MM.1S (cell line): ENCODE measurements around the gene ZYX.

Experiments used
- DNase-seq: peaks from one replicate; pipeline ENCODE4 v3.0.0-alpha.2; 2015
- H2AFZ ChIP-seq: fragments of 300-600 bp; sonication (generic); 2 replicates; pipeline ENCODE4 v1.6.0; 2016; ENCODE audit warnings: antibody characterized with exemption, low read length
- H3F3A ChIP-seq: fragments of 300-600 bp; sonication (generic); 2 replicates; pipeline ENCODE4 v1.6.1; 2016; ENCODE audit warnings: mild to moderate bottlenecking, antibody characterized with exemption, low read length, moderate library complexity, mixed read lengths; ENCODE audit not compliant: insufficient read depth
- H3K27ac ChIP-seq: fragments of 300-600 bp; sonication (generic); 2 replicates; pipeline ENCODE4 v1.5.1; 2016; ENCODE audit warnings: mild to moderate bottlenecking, low read length
- H3K27me3 ChIP-seq: fragments of 300-600 bp; sonication (generic); replicated peaks from 2 replicates; pipeline ENCODE4 v1.6.0; 2016; ENCODE audit warnings: low read length; ENCODE audit not compliant: insufficient read depth
- H3K36me3 ChIP-seq: fragments of 300-600 bp; sonication (generic); replicated peaks from 2 replicates; pipeline ENCODE4 v1.6.1; 2016; ENCODE audit warnings: mild to moderate bottlenecking, low read length, mixed read lengths; ENCODE audit not compliant: insufficient read depth
- H3K4me1 ChIP-seq: fragments of 300-600 bp; sonication (generic); 2 replicates; pipeline ENCODE4 v1.6.1; 2016; ENCODE audit warnings: low read length, mixed read lengths
- H3K4me2 ChIP-seq: fragments of 300-600 bp; sonication (generic); 2 replicates; pipeline ENCODE4 v1.6.0; 2016; ENCODE audit warnings: low read depth, low read length
- H3K4me3 ChIP-seq: fragments of 300-600 bp; sonication (generic); 2 replicates; pipeline ENCODE4 v1.5.1; 2016; ENCODE audit warnings: low read length, mixed read lengths
- H3K79me2 ChIP-seq: fragments of 300-600 bp; sonication (generic); 2 replicates; pipeline ENCODE4 v1.6.1; 2016; ENCODE audit warnings: mixed run types, low read length, mixed read lengths
- H3K9ac ChIP-seq: fragments of 300-600 bp; sonication (generic); 2 replicates; pipeline ENCODE4 v1.6.1; 2016; ENCODE audit warnings: low read length, mixed read lengths
- H3K9me2 ChIP-seq: fragments of 300-600 bp; sonication (generic); replicated peaks from 2 replicates; pipeline ENCODE4 v1.6.1; 2016; ENCODE audit warnings: mild to moderate bottlenecking, low read length, mixed read lengths; ENCODE audit not compliant: insufficient read depth
- H3K9me3 ChIP-seq: fragments of 300-600 bp; sonication (generic); replicated peaks from 2 replicates; pipeline ENCODE4 v1.6.1; 2016; ENCODE audit warnings: mild to moderate bottlenecking, low read length, mixed read lengths; ENCODE audit not compliant: insufficient read depth
- H4K20me1 ChIP-seq: fragments of 300-600 bp; sonication (generic); 2 replicates; pipeline ENCODE4 v1.6.1; 2016; ENCODE audit warnings: mild to moderate bottlenecking, low read length, moderate library complexity, mixed read lengths; ENCODE audit not compliant: insufficient read depth
- EZH2 ChIP-seq: fragments of 300-600 bp; sonication (generic); optimal IDR thresholded peaks from 2 replicates; pipeline ENCODE3; 2017; ENCODE audit warnings: low read depth, mild to moderate bottlenecking, antibody characterized with exemption, low read length, mixed read lengths
- EZH2phosphoT487 ChIP-seq: fragments of 300-600 bp; sonication (generic); IDR thresholded peaks from 2 replicates; pipeline ENCODE4 v1.6.1; 2018; ENCODE audit warnings: antibody characterized with exemption, low read length
- TF ChIP-seq, protein P1 (sequence below): fragments of 300-600 bp; sonication (generic); IDR thresholded peaks from 2 replicates; pipeline ENCODE4 v1.5.1; 2016; ENCODE audit warnings: antibody characterized with exemption, low read length, mixed read lengths

Gene ZYX

DNA sequence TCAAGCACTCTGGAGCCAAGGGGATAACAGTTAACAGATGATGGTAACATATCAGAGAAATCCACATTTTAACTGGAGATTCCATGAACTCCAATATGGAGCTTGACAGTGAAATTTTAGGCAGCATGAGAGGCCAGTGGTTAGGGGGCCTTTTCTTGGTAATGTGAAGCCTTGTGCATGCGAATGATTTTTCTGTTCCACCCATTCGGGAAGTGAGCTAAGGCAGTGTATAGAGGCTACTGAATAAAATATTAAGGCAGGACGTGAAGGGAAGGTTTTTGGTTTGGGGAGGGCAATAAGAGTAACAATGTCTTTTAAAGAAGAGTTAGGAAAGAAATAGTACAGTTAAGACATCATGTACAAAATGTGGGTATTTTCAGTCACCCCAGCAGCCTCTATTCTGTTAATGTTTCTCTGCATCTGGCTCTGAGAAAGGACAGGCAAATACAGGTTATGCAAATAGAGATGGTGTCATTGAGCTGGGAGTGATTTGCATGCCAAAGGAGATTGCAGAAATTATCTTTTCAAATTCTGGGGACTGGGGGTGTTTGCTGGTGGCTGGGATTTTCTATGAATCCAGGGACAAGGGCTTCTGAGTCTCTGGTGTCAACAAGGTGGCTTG is 55.3 kb downstream of the ZYX start:
- TF ChIP-seq, protein P1, sequence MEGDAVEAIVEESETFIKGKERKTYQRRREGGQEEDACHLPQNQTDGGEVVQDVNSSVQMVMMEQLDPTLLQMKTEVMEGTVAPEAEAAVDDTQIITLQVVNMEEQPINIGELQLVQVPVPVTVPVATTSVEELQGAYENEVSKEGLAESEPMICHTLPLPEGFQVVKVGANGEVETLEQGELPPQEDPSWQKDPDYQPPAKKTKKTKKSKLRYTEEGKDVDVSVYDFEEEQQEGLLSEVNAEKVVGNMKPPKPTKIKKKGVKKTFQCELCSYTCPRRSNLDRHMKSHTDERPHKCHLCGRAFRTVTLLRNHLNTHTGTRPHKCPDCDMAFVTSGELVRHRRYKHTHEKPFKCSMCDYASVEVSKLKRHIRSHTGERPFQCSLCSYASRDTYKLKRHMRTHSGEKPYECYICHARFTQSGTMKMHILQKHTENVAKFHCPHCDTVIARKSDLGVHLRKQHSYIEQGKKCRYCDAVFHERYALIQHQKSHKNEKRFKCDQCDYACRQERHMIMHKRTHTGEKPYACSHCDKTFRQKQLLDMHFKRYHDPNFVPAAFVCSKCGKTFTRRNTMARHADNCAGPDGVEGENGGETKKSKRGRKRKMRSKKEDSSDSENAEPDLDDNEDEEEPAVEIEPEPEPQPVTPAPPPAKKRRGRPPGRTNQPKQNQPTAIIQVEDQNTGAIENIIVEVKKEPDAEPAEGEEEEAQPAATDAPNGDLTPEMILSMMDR: no peak
- TF ChIP-seq EZH2 (no peak), EZH2phosphoT487 (no peak)
- Histone ChIP-seq H3K36me3 (no peaks in the 10 kb centered on the region), H3K27ac (no peak overlapping the region), H3K4me1 (no peaks in the 10 kb centered on the region), H3K9me2 (no peaks in the 10 kb centered on the region), H3K4me2 (no peak overlapping the region), H3K9ac (no peak overlapping the region), H3K27me3 (no peaks in the 10 kb centered on the region), H3K79me2 (no peaks in the 10 kb centered on the region), H4K20me1 (no peaks in the 10 kb centered on the region), H3F3A (no peaks in the 10 kb centered on the region), H2AFZ (no peak overlapping the region), H3K9me3 (no peaks in the 10 kb centered on the region), H3K4me3 (no peak overlapping the region)
- no peak for DNase-seq

DNA sequence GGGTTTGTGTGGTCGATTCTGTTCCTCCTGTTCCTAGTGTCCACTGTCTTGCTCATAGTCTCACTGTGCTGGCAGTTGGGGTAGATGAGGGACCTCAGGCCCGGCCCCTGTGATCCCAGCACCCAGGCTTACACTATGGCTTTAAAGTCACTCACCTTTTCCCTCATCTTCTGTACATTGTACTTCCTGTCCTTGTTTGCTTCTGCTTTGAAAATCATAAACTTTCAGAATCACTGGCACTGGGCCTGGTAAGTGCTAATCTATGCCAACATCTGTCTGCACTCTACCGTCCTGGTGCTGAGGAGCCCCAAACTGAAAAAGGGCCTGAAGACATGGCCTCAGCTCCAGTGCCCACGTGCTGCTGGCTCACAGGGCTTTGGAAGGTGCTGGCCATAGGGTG is 56.4 kb downstream of the ZYX start:
- no peak for TF ChIP-seq EZH2phosphoT487
- Histone ChIP-seq H3K27ac (no peak overlapping the region), H3K9me3 (no peaks in the 10 kb centered on the region), H2AFZ (0 out of 2 replicates have a peak overlapping the region, but pooled peaks have one; percentile 2), H3K4me3 (no peak overlapping the region), H3K4me1 (no peaks in the 10 kb centered on the region), H3K27me3 (no peaks in the 10 kb centered on the region), H3K79me2 (no peaks in the 10 kb centered on the region), H3K9ac (no peak overlapping the region), H4K20me1 (no peaks in the 10 kb centered on the region), H3K9me2 (no peaks in the 10 kb centered on the region), H3K4me2 (no peak overlapping the region), H3K36me3 (no peaks in the 10 kb centered on the region), H3F3A (no peaks in the 10 kb centered on the region)
- DNase-seq: no peak

DNA sequence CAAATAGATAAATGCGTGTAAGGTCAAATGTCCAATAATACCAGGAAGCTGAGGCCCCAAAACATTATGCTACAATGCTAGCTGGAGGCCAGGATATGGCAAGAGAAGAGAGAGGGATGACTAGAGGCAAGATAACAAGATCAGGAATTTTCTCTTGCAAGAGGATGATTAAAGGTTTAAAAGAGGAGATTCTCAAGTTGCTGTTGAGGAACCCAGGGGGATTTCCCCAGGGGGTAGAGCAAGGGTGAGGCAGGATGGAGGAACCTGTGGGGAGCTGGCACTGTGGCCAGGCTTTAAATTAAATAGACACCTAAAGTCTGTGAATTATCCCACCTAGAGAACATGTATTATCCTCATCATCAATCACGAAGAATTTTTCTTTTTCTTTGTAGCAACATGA is 58.7 kb downstream of the ZYX start:
- TF ChIP-seq, protein P1: no peak
- TF ChIP-seq EZH2phosphoT487: no peak
- no peak for TF ChIP-seq EZH2
- no peaks in the 10 kb centered on the region for H4K20me1 ChIP-seq
- H2AFZ ChIP-seq: no peak overlapping the region
- no peak overlapping the region for H3K4me2 ChIP-seq
- no peak overlapping the region for H3K4me3 ChIP-seq
- no peaks in the 10 kb centered on the region for H3K9me2 ChIP-seq
- H3K9ac ChIP-seq: no peak overlapping the region
- H3F3A ChIP-seq: no peaks in the 10 kb centered on the region
- DNase-seq: no peak
- no peaks in the 10 kb centered on the region for H3K4me1 ChIP-seq
- H3K27me3 ChIP-seq: no peaks in the 10 kb centered on the region
- H3K36me3 ChIP-seq: no peaks in the 10 kb centered on the region
- H3K79me2 ChIP-seq: no peaks in the 10 kb centered on the region
- H3K27ac ChIP-seq: no peak overlapping the region
- H3K9me3 ChIP-seq: no peaks in the 10 kb centered on the region
